ENCODE results near the gene MGA.

DNA sequence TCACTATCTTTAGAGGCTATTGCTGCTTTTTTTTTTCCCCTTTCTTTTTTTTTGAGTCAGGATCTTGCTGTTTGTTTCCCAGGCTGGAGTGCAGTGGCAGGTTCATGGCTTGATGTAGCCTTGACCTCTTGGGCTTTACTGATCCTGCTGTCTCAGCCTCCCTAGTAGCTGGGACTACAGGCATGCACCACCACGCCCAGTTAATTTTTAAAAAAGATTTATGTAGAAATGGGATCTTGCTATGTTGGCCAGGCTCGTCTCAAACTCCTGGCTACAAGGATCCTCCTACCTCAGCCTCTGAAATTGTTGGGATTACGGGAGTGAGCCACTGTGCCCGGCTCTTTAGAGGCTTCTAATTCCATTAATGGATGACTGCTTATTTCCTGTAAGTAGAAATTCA lies 15.1 kb downstream of the MGA start:
- TF ChIP-seq EZH2phosphoT487 (conservative IDR thresholded peaks at IDR 0.05; ENCODE audit: low read length) (no peak), CTCF (IDR thresholded peaks at IDR 0.05; ENCODE audit: insufficient read depth, low read length, poor library complexity, severe bottlenecking) (no peak)

Data from SU-DHL-6 (cell line).